ENCODE results near the gene GZF1.

GRCh38 chr20:23366384-23366783 is 4.4 kb downstream of the GZF1 start:
- no peak for TF ChIP-seq POLR2A (IDR thresholded peaks at IDR 0.05)
- TF ChIP-seq, protein P1, sequence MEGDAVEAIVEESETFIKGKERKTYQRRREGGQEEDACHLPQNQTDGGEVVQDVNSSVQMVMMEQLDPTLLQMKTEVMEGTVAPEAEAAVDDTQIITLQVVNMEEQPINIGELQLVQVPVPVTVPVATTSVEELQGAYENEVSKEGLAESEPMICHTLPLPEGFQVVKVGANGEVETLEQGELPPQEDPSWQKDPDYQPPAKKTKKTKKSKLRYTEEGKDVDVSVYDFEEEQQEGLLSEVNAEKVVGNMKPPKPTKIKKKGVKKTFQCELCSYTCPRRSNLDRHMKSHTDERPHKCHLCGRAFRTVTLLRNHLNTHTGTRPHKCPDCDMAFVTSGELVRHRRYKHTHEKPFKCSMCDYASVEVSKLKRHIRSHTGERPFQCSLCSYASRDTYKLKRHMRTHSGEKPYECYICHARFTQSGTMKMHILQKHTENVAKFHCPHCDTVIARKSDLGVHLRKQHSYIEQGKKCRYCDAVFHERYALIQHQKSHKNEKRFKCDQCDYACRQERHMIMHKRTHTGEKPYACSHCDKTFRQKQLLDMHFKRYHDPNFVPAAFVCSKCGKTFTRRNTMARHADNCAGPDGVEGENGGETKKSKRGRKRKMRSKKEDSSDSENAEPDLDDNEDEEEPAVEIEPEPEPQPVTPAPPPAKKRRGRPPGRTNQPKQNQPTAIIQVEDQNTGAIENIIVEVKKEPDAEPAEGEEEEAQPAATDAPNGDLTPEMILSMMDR (IDR thresholded peaks at IDR 0.05 in 4 of 5, conservative IDR thresholded peaks at IDR 0.05 in 1 of 5) = no peak
